Measurements from ENCODE around the gene CYP4F2.
"Not testable (repeated sequence)": the region's sequence is repeated elsewhere in the genome, so short reads cannot be mapped to it uniquely, and the experiment has no call there.

- not testable (repeated sequence) for TF ChIP-seq REST (IDR thresholded peaks at IDR 0.05); CTCF (IDR thresholded peaks at IDR 0.05; ENCODE audit: low read depth, low read length, missing input control); GABPA (IDR thresholded peaks at IDR 0.05 in 1 of 2, conservative IDR thresholded peaks at IDR 0.05 in 1 of 2); YY1 (IDR thresholded peaks at IDR 0.05); RAD21 (IDR thresholded peaks at IDR 0.05); SP1 (IDR thresholded peaks at IDR 0.05); TAF1 (conservative IDR thresholded peaks at IDR 0.05); MAX (IDR thresholded peaks at IDR 0.05); JUND (IDR thresholded peaks at IDR 0.05); ATF3 (IDR thresholded peaks at IDR 0.05); EGR1 (IDR thresholded peaks at IDR 0.05; ENCODE audit: low read depth in 2 of 2); NR2F2 (IDR thresholded peaks at IDR 0.05); HNF4G (IDR thresholded peaks at IDR 0.05)
- TF ChIP-seq, protein P1, sequence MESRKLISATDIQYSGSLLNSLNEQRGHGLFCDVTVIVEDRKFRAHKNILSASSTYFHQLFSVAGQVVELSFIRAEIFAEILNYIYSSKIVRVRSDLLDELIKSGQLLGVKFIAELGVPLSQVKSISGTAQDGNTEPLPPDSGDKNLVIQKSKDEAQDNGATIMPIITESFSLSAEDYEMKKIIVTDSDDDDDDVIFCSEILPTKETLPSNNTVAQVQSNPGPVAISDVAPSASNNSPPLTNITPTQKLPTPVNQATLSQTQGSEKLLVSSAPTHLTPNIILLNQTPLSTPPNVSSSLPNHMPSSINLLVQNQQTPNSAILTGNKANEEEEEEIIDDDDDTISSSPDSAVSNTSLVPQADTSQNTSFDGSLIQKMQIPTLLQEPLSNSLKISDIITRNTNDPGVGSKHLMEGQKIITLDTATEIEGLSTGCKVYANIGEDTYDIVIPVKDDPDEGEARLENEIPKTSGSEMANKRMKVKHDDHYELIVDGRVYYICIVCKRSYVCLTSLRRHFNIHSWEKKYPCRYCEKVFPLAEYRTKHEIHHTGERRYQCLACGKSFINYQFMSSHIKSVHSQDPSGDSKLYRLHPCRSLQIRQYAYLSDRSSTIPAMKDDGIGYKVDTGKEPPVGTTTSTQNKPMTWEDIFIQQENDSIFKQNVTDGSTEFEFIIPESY (IDR thresholded peaks at IDR 0.05) = not testable (repeated sequence)
Observed at GRCh38 chr19:15873771-15874170, 24.1 kb downstream of the CYP4F2 start.

All from liver (tissue), 3 donors.